HEK293 (cell line): ENCODE results near the gene ROBO1.

Experiments
- ATF2 ChIP-seq: fragments of 450-650 bp; formaldehyde crosslinking; IDR thresholded peaks from 2 replicates; pipeline ENCODE4 v1.5.1; 2016; ENCODE audit warnings: missing biosample characterization, missing genetic modification characterization, low read depth
- CTCF ChIP-seq: fragments of 450-650 bp; formaldehyde crosslinking; IDR thresholded peaks from 2 replicates; pipeline ENCODE4 v1.5.1; 2016; ENCODE audit warnings: missing biosample characterization, missing genetic modification characterization
- PBX3 ChIP-seq: sonication (generic); formaldehyde crosslinking; IDR thresholded peaks from 2 replicates; pipeline ENCODE4 v1.8.1; 2022; ENCODE audit warnings: mild to moderate bottlenecking, moderate library complexity, missing genetic modification reagents
- ZNF266 ChIP-seq: fragments of 450-650 bp; formaldehyde crosslinking; IDR thresholded peaks from 2 replicates; pipeline ENCODE4 v1.5.1; 2016; ENCODE audit warnings: missing biosample characterization, missing genetic modification characterization, low read depth
- ZNF747 ChIP-seq: fragments of 450-650 bp; formaldehyde crosslinking; IDR thresholded peaks from 2 replicates; pipeline ENCODE4 v1.5.1; 2016; ENCODE audit warnings: missing biosample characterization, missing genetic modification characterization

- no peak for TF ChIP-seq ATF2
- no peak for TF ChIP-seq CTCF
- TF ChIP-seq PBX3 (CRISPR knock-in tag), result no peak
- TF ChIP-seq ZNF266 (tag by site-specific recombination), result no peak
- no peak for TF ChIP-seq ZNF747 (tag by site-specific recombination)
Measured at GRCh38 chr3:78569804-78570203, 1198.0 kb downstream of the ROBO1 start.
